Astrocyte (in vitro differentiated cells and primary cell): Measurements from ENCODE around the gene LHCGR. TPM values are rescaled to one million over a fixed set of nuclear protein-coding genes. Genes with fewer than 3 reads are reported as not detected.

Source experiments
- DNase-seq: peaks from one replicate; pipeline ENCODE4 v3.0.0-alpha.2; 2010; ENCODE audit warnings: low read depth
- FAIRE-seq: peaks from 2 replicates; lab custom pipeline; 2011; peaks lifted over from hg19 to GRCh38; lab: Jason Lieb, UNC
- H2AFZ ChIP-seq: 2 replicates; pipeline ENCODE4 v1.6.0; 2012; ENCODE audit warnings: low read depth, low read length, inconsistent platforms
- H3K27ac ChIP-seq: 2 replicates; pipeline ENCODE4 v1.5.1; 2011; ENCODE audit warnings: low read depth, low read length, inconsistent platforms
- H3K27me3 ChIP-seq: 2 replicates; pipeline ENCODE4 v1.6.0; 2011; ENCODE audit warnings: low read length, inconsistent platforms; ENCODE audit not compliant: insufficient read depth
- H3K36me3 ChIP-seq: 2 replicates; pipeline ENCODE4 v1.5.1; 2011; ENCODE audit warnings: low read length, inconsistent platforms; ENCODE audit not compliant: insufficient read depth
- H3K4me1 ChIP-seq: 2 replicates; pipeline ENCODE4 v1.5.1; 2011; ENCODE audit warnings: low read length, inconsistent platforms; ENCODE audit not compliant: insufficient read depth
- H3K4me2 ChIP-seq: 2 replicates; pipeline ENCODE4 v1.6.0; 2012; ENCODE audit warnings: low read length, inconsistent platforms
- H3K4me3 ChIP-seq: 2 replicates; pipeline ENCODE4 v1.5.1; 2011; ENCODE audit warnings: low read depth, mild to moderate bottlenecking, low read length, inconsistent platforms; ENCODE audit not compliant: insufficient read depth
- H3K79me2 ChIP-seq: 2 replicates; pipeline ENCODE4 v1.6.0; 2012; ENCODE audit warnings: mild to moderate bottlenecking, low read length, inconsistent platforms; ENCODE audit not compliant: insufficient read depth
- H3K9ac ChIP-seq: 2 replicates; pipeline ENCODE4 v1.6.0; 2012; ENCODE audit warnings: mild to moderate bottlenecking, low read length, inconsistent platforms
- H3K9me3 ChIP-seq: 2 replicates; pipeline ENCODE4 v1.5.1; 2012; ENCODE audit warnings: low read depth, mild to moderate bottlenecking, low read length, inconsistent platforms; ENCODE audit not compliant: insufficient read depth
- H4K20me1 ChIP-seq: 2 replicates; pipeline ENCODE4 v1.6.0; 2012; ENCODE audit warnings: low read length, inconsistent platforms; ENCODE audit not compliant: insufficient read depth
- H3K27ac Mint-ChIP-seq: one replicate; pipeline ENCODE4 v1.8.0; 2021; ENCODE audit warnings: mild to moderate bottlenecking, mixed read lengths; ENCODE audit not compliant: unreplicated experiment
- H3K27me3 Mint-ChIP-seq: one replicate; pipeline ENCODE4 v1.8.0; 2021; ENCODE audit warnings: low read depth, mixed read lengths; ENCODE audit not compliant: unreplicated experiment
- H3K36me3 Mint-ChIP-seq: one replicate; pipeline ENCODE4 v1.8.0; 2021; ENCODE audit warnings: low read depth, mixed read lengths; ENCODE audit not compliant: unreplicated experiment
- H3K4me1 Mint-ChIP-seq: one replicate; pipeline ENCODE4 v1.8.0; 2021; ENCODE audit warnings: low read depth, mixed read lengths; ENCODE audit not compliant: unreplicated experiment
- H3K4me3 Mint-ChIP-seq: one replicate; pipeline ENCODE4 v1.8.0; 2021; ENCODE audit warnings: mild to moderate bottlenecking, moderate library complexity, mixed read lengths; ENCODE audit not compliant: unreplicated experiment
- H3K9me3 Mint-ChIP-seq: one replicate; pipeline ENCODE4 v1.8.0; 2021; ENCODE audit warnings: mild to moderate bottlenecking, mixed read lengths; ENCODE audit not compliant: unreplicated experiment
- EZH2 ChIP-seq: IDR thresholded peaks from 2 replicates; pipeline ENCODE4 v1.6.1; 2012; ENCODE audit warnings: mild to moderate bottlenecking, low read length, inconsistent platforms; ENCODE audit not compliant: insufficient read depth
- total RNA-seq: library from RNA; stranded (reverse); gene quantifications from 2 replicates; pipeline ENCODE4 v1.2.1, GENCODE V29; 2021
- TF ChIP-seq, protein P1 (sequence below): IDR thresholded peaks from 2 replicates; pipeline ENCODE4 v1.5.1; 2011; ENCODE audit warnings: low read depth, mild to moderate bottlenecking, inconsistent platforms, low read length, moderate library complexity; ENCODE audit not compliant: insufficient read depth

The LHCGR gene
- total RNA-seq, 1 donor from 2014 or later = not detected

DNA sequence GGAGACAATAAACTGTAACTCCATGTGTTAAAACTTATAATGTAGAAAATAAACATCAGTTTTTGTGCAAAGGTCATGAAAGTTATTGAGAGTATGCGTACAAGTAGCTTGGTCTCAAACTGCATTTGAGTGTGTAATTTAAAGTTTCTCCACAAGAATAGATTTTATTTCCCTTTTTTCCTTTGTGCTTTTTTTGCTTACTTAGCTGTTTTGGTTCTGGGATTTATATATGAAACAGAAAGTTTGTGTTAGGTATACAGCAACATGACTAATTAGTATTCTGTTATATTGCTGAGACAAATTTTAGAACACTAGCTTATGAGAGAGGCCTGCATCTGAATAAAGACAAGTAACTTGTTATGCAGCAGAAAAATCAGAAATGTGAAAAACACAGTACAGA is 70.4 kb downstream of the LHCGR start:
- Histone ChIP-seq H3K9ac (no peak overlapping the region), H3K4me1 (no peaks in the 10 kb centered on the region), H3K27me3 (no peaks in the 10 kb centered on the region), H3K4me2 (no peak overlapping the region), H4K20me1 (no peaks in the 10 kb centered on the region), H3K36me3 (no peaks in the 10 kb centered on the region), H3K27ac (no peak overlapping the region), H2AFZ (no peak overlapping the region), H3K79me2 (no peaks in the 10 kb centered on the region), H3K9me3 (no peaks in the 10 kb centered on the region), H3K4me3 (no peak overlapping the region)
- Mint-ChIP-seq H3K36me3 (no peaks in the 10 kb centered on the region), H3K4me1 (no peaks in the 10 kb centered on the region), H3K27me3 (no peaks in the 10 kb centered on the region), H3K9me3 (no peaks in the 10 kb centered on the region), H3K27ac (no peak overlapping the region), H3K4me3 (no peak overlapping the region)
- DNase-seq (no peak), FAIRE-seq (no peak)
- no peak for TF ChIP-seq EZH2
- TF ChIP-seq, protein P1, sequence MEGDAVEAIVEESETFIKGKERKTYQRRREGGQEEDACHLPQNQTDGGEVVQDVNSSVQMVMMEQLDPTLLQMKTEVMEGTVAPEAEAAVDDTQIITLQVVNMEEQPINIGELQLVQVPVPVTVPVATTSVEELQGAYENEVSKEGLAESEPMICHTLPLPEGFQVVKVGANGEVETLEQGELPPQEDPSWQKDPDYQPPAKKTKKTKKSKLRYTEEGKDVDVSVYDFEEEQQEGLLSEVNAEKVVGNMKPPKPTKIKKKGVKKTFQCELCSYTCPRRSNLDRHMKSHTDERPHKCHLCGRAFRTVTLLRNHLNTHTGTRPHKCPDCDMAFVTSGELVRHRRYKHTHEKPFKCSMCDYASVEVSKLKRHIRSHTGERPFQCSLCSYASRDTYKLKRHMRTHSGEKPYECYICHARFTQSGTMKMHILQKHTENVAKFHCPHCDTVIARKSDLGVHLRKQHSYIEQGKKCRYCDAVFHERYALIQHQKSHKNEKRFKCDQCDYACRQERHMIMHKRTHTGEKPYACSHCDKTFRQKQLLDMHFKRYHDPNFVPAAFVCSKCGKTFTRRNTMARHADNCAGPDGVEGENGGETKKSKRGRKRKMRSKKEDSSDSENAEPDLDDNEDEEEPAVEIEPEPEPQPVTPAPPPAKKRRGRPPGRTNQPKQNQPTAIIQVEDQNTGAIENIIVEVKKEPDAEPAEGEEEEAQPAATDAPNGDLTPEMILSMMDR = no peak

- no peaks in the 10 kb centered on the region for H3K27me3 Mint-ChIP-seq
- no peaks in the 10 kb centered on the region for H3K36me3 ChIP-seq
- H3K4me3 Mint-ChIP-seq = no peak overlapping the region
- peaks cover 2% of the 10 kb centered on the region for H3K4me1 Mint-ChIP-seq
- H3K27ac Mint-ChIP-seq = no peak overlapping the region
- FAIRE-seq = no peak
- H3K27me3 ChIP-seq = no peaks in the 10 kb centered on the region
- H2AFZ ChIP-seq = no peak overlapping the region
- no peak overlapping the region for H3K4me3 ChIP-seq
- no peak for DNase-seq
- no peaks in the 10 kb centered on the region for H3K9me3 ChIP-seq
- no peak overlapping the region for H3K4me2 ChIP-seq
- H3K27ac ChIP-seq = no peak overlapping the region
- H3K36me3 Mint-ChIP-seq = no peaks in the 10 kb centered on the region
- H3K9ac ChIP-seq = no peak overlapping the region
- H4K20me1 ChIP-seq = no peaks in the 10 kb centered on the region
- TF ChIP-seq, protein P1 = no peak
- TF ChIP-seq EZH2 = no peak
- no peaks in the 10 kb centered on the region for H3K79me2 ChIP-seq
- no peaks in the 10 kb centered on the region for H3K9me3 Mint-ChIP-seq
- no peaks in the 10 kb centered on the region for H3K4me1 ChIP-seq
Observed at GRCh38 chr2:48677450-48677849, 78.1 kb downstream of the LHCGR start.

DNA sequence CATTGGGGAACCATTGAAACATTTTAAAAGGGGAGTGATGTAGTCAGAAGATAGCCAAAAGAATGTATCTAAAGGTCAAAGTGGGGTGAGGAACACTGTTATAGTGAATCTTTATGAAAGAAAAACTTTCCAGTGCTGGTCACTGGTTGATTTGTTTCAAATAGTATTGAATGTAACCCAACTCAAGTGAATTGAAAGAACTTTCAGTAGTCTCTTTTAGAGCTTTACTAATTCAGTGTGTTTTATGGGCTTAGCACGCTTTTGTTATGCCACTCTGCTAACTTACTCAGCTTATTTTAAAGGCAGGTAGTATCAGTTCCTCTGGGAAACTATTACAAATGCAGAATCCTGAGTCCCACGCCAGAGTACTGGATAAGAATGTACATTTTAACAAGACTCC is 80.6 kb downstream of the LHCGR start:
- Histone ChIP-seq H3K79me2 (no peaks in the 10 kb centered on the region), H3K27me3 (no peaks in the 10 kb centered on the region), H3K27ac (no peak overlapping the region), H3K4me3 (no peak overlapping the region), H3K9ac (no peak overlapping the region), H3K36me3 (no peaks in the 10 kb centered on the region), H2AFZ (no peak overlapping the region), H4K20me1 (no peaks in the 10 kb centered on the region), H3K9me3 (no peaks in the 10 kb centered on the region), H3K4me2 (no peak overlapping the region), H3K4me1 (no peaks in the 10 kb centered on the region)
- no peak overlapping the region for H3K4me3 Mint-ChIP-seq
- no peaks in the 10 kb centered on the region for H3K9me3 Mint-ChIP-seq
- no peak overlapping the region for H3K27ac Mint-ChIP-seq
- no peak for TF ChIP-seq EZH2
- TF ChIP-seq, protein P1 = no peak
- H3K36me3 Mint-ChIP-seq = peaks cover 1% of the 10 kb centered on the region
- FAIRE-seq (no peak), DNase-seq (no peak)
- peaks cover 2% of the 10 kb centered on the region for H3K4me1 Mint-ChIP-seq
- H3K27me3 Mint-ChIP-seq = no peaks in the 10 kb centered on the region
